A549 (cell line): ENCODE data around the gene SLC22A8. TPM values are rescaled to one million over a fixed set of nuclear protein-coding genes. Genes with fewer than 3 reads are reported as not detected.

Experiments used
- ATAC-seq, 2 experiments: fragments of 200-7000 bp in 1 of 2; fragments of >200 bp in 1 of 2; cut with Nextera tagmentation in 1 of 2; cut with Tn5 transposase in 1 of 2; 3 replicates each; pipeline versions ENCODE4 v1.8.0 to v1.9.1; 2018 to 2020; ENCODE audit warnings: mild to moderate bottlenecking in 1 of 2, moderate library complexity in 1 of 2
- CTCF ChIA-PET: fragments of 300-600 bp; sonication (Branson Sonifier 250); formaldehyde crosslinking; extraction: SDS; loops from one replicate; lab custom pipeline; 2021; ENCODE audit warnings: antibody characterized with exemption, inconsistent platforms; lab: Yijun Ruan, JAX
- POLR2A ChIA-PET: fragments of 350-600 bp; formaldehyde crosslinking; extraction: SDS; loops from one replicate; lab custom pipeline; 2021; ENCODE audit warnings: antibody characterized with exemption, inconsistent platforms; lab: Yijun Ruan, JAX
- DNase-seq, 2 experiments: peaks; one replicate each; pipeline versions ENCODE4 v3.0.0 to v3.0.0-alpha.2; 2011 to 2016; ENCODE audit warnings: low read depth in 1 of 2, low spot score in 1 of 2
- FAIRE-seq: peaks from 2 replicates; lab custom pipeline; 2011; peaks lifted over from hg19 to GRCh38; lab: Jason Lieb, UNC
- H3K27ac ChIP-seq, 2 experiments: fragments of >200 bp; sonication (Bioruptor Twin); formaldehyde crosslinking; 3 replicates each; pipeline ENCODE4 v1.5.1; 2016 to 2017
- H3K4me1 ChIP-seq: fragments of >200 bp; sonication (Bioruptor Twin); formaldehyde crosslinking; 3 replicates; pipeline ENCODE4 v1.6.1; 2016
- H3K4me2 ChIP-seq: fragments of >200 bp; sonication (Bioruptor Twin); formaldehyde crosslinking; 3 replicates; pipeline ENCODE4 v1.6.1; 2016
- H3K4me3 ChIP-seq: fragments of >200 bp; sonication (Bioruptor Twin); formaldehyde crosslinking; 3 replicates; pipeline ENCODE4 v1.5.1; 2016
- H3K9me3 ChIP-seq: fragments of >200 bp; sonication (Bioruptor Twin); formaldehyde crosslinking; 3 replicates; pipeline ENCODE4 v1.6.1; 2016
- CTCF ChIP-seq: fragments of >200 bp; sonication (Bioruptor Twin); formaldehyde crosslinking; IDR thresholded peaks from 3 replicates; pipeline ENCODE4 v1.5.1; 2016
- ELK1 ChIP-seq: fragments of 150-350 bp; IDR thresholded peaks from 2 replicates; pipeline ENCODE4 v1.6.1; 2014; ENCODE audit warnings: low read depth, mild to moderate bottlenecking, low read length
- EP300 ChIP-seq, 2 experiments: fragments of >200 bp; sonication (Bioruptor Twin); formaldehyde crosslinking; IDR thresholded peaks; 2 replicates in 1 of 2; 3 replicates in 1 of 2; pipeline ENCODE4 v1.6.1; 2016 to 2017
- ESRRA ChIP-seq: fragments of 150-350 bp; IDR thresholded peaks from 2 replicates; pipeline ENCODE4 v1.6.1; 2014; ENCODE audit warnings: mild to moderate bottlenecking, low read length, borderline replicate concordance
- FOSB ChIP-seq: fragments of 250-450 bp; sonication (Bioruptor Pico); IDR thresholded peaks from 2 replicates; pipeline ENCODE4 v1.5.0; 2020; ENCODE audit warnings: mild to moderate bottlenecking, moderate library complexity
- FOSL2 ChIP-seq, 2 experiments: fragments of 450-650 bp in 1 of 2; fragments of >200 bp in 1 of 2; sonication (Bioruptor Twin) in 1 of 2; formaldehyde crosslinking; IDR thresholded peaks; 2 replicates each; pipeline versions ENCODE4 v1.5.0 to v1.6.1; 2016 to 2020; ENCODE audit warnings: mild to moderate bottlenecking in 1 of 2, moderate library complexity in 1 of 2
- HEYL ChIP-seq: fragments of 250-450 bp; sonication (Bioruptor Pico); IDR thresholded peaks from 2 replicates; pipeline ENCODE4 v1.8.0; 2021; ENCODE audit warnings: mild to moderate bottlenecking, moderate library complexity
- HMGXB4 ChIP-seq: fragments of 250-450 bp; sonication (Bioruptor Pico); IDR thresholded peaks from 2 replicates; pipeline ENCODE4 v1.5.0; 2021; ENCODE audit warnings: mild to moderate bottlenecking, moderate library complexity, borderline replicate concordance
- HOXA7 ChIP-seq: fragments of 250-450 bp; sonication (Bioruptor Pico); IDR thresholded peaks from 2 replicates; pipeline ENCODE4 v1.5.0; 2020; ENCODE audit warnings: mild to moderate bottlenecking, moderate library complexity
- HOXB13 ChIP-seq: fragments of 250-450 bp; sonication (Bioruptor Pico); IDR thresholded peaks from 2 replicates; pipeline ENCODE4 v1.5.0; 2020; ENCODE audit warnings: low read depth, mild to moderate bottlenecking, moderate library complexity
- JUN ChIP-seq, 2 experiments: fragments of >200 bp; sonication (Bioruptor Twin); formaldehyde crosslinking; IDR thresholded peaks; 2 replicates in 1 of 2; 3 replicates in 1 of 2; pipeline ENCODE4 v1.6.1; 2016 to 2017
- JUNB ChIP-seq: fragments of >200 bp; sonication (Bioruptor Twin); formaldehyde crosslinking; IDR thresholded peaks from 2 replicates; pipeline ENCODE4 v1.6.1; 2016
- KDM1A ChIP-seq: fragments of 200-600 bp; sonication (generic); IDR thresholded peaks from 2 replicates; pipeline ENCODE4 v1.6.1; 2016; ENCODE audit warnings: low read depth, mild to moderate bottlenecking
- NPAS2 ChIP-seq: fragments of 250-450 bp; sonication (Bioruptor Pico); IDR thresholded peaks from 2 replicates; pipeline ENCODE4 v1.8.0; 2022; ENCODE audit warnings: mild to moderate bottlenecking, moderate library complexity, borderline replicate concordance
- PHF8 ChIP-seq: fragments of 200-600 bp; sonication (generic); IDR thresholded peaks from 2 replicates; pipeline ENCODE4 v1.6.1; 2016; ENCODE audit warnings: low read depth, mild to moderate bottlenecking, antibody characterized with exemption, moderate library complexity, borderline replicate concordance
- POLR2AphosphoS2 ChIP-seq: conservative IDR thresholded peaks from 2 replicates; pipeline ENCODE4 v1.6.1; 2012; ENCODE audit warnings: low read length, improper control_type of control experiment, inconsistent platforms
- RARB ChIP-seq: fragments of 250-450 bp; sonication (Bioruptor Pico); IDR thresholded peaks from 2 replicates; pipeline ENCODE4 v1.8.0; 2021; ENCODE audit warnings: mild to moderate bottlenecking, moderate library complexity
- RCOR1 ChIP-seq: fragments of 150-350 bp; IDR thresholded peaks from 2 replicates; pipeline ENCODE4 v1.6.1; 2014; ENCODE audit warnings: antibody characterized with exemption, low read length, low read depth
- RFX5 ChIP-seq: fragments of 450-650 bp; IDR thresholded peaks from 2 replicates; pipeline ENCODE4 v1.7.1; 2014; ENCODE audit warnings: antibody characterized with exemption, mild to moderate bottlenecking, moderate library complexity
- RNF2 ChIP-seq: fragments of 200-600 bp; sonication (generic); IDR thresholded peaks from 2 replicates; pipeline ENCODE4 v1.6.1; 2016; ENCODE audit warnings: low read depth, mild to moderate bottlenecking, antibody characterized with exemption, moderate library complexity, borderline replicate concordance
- SREBF2 ChIP-seq: fragments of 450-650 bp; IDR thresholded peaks from 2 replicates; pipeline ENCODE4 v1.6.1; 2014; ENCODE audit warnings: mild to moderate bottlenecking, moderate library complexity
- ZSCAN20 ChIP-seq: fragments of 250-450 bp; sonication (Bioruptor Pico); IDR thresholded peaks from 2 replicates; pipeline ENCODE4 v1.8.0; 2022; ENCODE audit warnings: mild to moderate bottlenecking, moderate library complexity
- WGBS: methylation state at CpG from one replicate; pipeline ENCODE4 v1.1.6; 2017; ENCODE audit errors: missing lambda C conversion rate; 5-methylcytosine and 5-hydroxymethylcytosine counted together
- polyA plus RNA-seq, 4 experiments: library from polyadenylated mRNA; depleted of rRNA in 3 of 4; stranded (reverse); fragments of >200 nt; fragmentation: RNase III in 1 of 4; extraction: RNeasy Plus Mini Kit Qiagen cat#74134 plus additional on column Dnase treatment in 1 of 4; gene quantifications; 2 replicates in 3 of 4; 3 replicates in 1 of 4; pipeline ENCODE4 v1.2.3, GENCODE V29; 2011 to 2017
- TF ChIP-seq, protein P1 (sequence below): IDR thresholded peaks from 2 replicates; pipeline ENCODE4 v1.6.1; 2012
- TF ChIP-seq, protein P2 (sequence below): fragments of >200 bp; sonication (Bioruptor Twin); formaldehyde crosslinking; IDR thresholded peaks from 2 replicates; pipeline ENCODE4 v1.6.1; 2016

The SLC22A8 gene
- polyA plus RNA-seq, 2 of the 4 experiments (the other 2 are of a cell fraction), result not detected

GRCh38 chr11:63001456-63001855, 14.2 kb downstream of the SLC22A8 start:
- TF ChIP-seq FOSL2 (IDR thresholded peaks at IDR 0.05) (no peak), FOSL2 (CRISPR knock-in tag; IDR thresholded peaks at IDR 0.05) (no peak), ZSCAN20 (CRISPR knock-in tag) (no peak), ELK1 (no peak), FOSB (CRISPR knock-in tag) (no peak), RNF2 (no peak), HEYL (CRISPR knock-in tag) (no peak), NPAS2 (no peak), KDM1A (no peak)
- TF ChIP-seq, protein P1, sequence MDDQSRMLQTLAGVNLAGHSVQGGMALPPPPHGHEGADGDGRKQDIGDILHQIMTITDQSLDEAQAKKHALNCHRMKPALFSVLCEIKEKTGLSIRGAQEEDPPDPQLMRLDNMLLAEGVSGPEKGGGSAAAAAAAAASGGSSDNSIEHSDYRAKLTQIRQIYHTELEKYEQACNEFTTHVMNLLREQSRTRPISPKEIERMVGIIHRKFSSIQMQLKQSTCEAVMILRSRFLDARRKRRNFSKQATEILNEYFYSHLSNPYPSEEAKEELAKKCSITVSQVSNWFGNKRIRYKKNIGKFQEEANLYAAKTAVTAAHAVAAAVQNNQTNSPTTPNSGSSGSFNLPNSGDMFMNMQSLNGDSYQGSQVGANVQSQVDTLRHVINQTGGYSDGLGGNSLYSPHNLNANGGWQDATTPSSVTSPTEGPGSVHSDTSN, result no peak
- TF ChIP-seq, protein P2, sequence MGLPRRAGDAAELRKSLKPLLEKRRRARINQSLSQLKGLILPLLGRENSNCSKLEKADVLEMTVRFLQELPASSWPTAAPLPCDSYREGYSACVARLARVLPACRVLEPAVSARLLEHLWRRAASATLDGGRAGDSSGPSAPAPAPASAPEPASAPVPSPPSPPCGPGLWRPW, result no peak
- no peak overlapping the region for H3K4me3 ChIP-seq
- no peak overlapping the region for H3K27ac ChIP-seq
- no peaks in the 10 kb centered on the region for H3K4me1 ChIP-seq
- H3K9me3 ChIP-seq, result no peaks in the 10 kb centered on the region
- ChIA-PET CTCF (interaction anchor here (0.6 to 2.0 kb wide), 5 partner anchors 22 to 317 kb away, joined by 3 to 6 read pairs (median 4); no protein-coding TSS in a partner anchor), POLR2A (no interaction called here)
- DNase-seq (no peak), ATAC-seq (no peak), FAIRE-seq (no peak)
- no peak overlapping the region for H3K4me2 ChIP-seq
- 68% methylated on average over 9 of the region's 9 CpGs for WGBS

GRCh38 chr11:62999649-63000048, 16.0 kb downstream of the SLC22A8 start:
- POLR2A ChIA-PET, result no interaction called here
- CTCF ChIA-PET, result interaction anchor here (1.3 to 1.4 kb wide), 3 partner anchors 18 to 93 kb away, joined by 4 to 7 read pairs (median 5); no protein-coding TSS in a partner anchor
- no peak overlapping the region for H3K4me3 ChIP-seq
- H3K27ac ChIP-seq, result no peak overlapping the region
- no peaks in the 10 kb centered on the region for H3K4me1 ChIP-seq
- WGBS, result 50% methylated on average over 7 of the region's 7 CpGs
- FAIRE-seq, result no peak
- H3K4me2 ChIP-seq, result no peak overlapping the region
- H3K9me3 ChIP-seq, result no peaks in the 10 kb centered on the region
- no peak for ATAC-seq
- TF ChIP-seq RNF2 (no peak), JUN (IDR thresholded peaks at IDR 0.05) (no peak), FOSB (CRISPR knock-in tag) (no peak)
- no peak for DNase-seq

DNA sequence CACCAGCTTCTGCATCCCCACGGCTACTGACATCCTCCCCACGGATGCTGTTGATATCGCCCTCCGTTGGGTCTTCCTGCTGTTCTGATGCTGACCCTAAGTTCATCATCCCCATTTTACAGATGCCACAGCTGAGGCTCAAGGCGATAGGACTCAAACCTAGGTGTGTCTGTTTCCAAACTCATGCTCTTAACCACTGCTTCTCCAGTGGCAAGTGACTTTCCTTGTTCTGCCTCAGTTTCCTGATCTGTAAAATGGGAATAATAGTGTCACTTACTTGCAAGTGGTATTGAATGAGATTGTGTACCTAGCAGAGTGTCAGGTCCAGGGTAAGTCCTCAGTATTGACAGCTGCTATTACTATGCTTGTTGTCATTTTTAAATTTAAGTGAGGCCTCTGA, 16.5 kb downstream of the SLC22A8 start:
- WGBS, result 82% methylated on average over 5 of the region's 5 CpGs
- H3K9me3 ChIP-seq, result no peaks in the 10 kb centered on the region
- no peak for ATAC-seq
- H3K4me2 ChIP-seq, result no peak overlapping the region
- H3K27ac ChIP-seq, result no peak overlapping the region
- H3K4me1 ChIP-seq, result no peaks in the 10 kb centered on the region
- FAIRE-seq, result no peak
- ChIA-PET POLR2A (no interaction called here), CTCF (interaction anchor here (0.7 to 1.4 kb wide), 4 partner anchors 19 to 93 kb away, joined by 4 to 7 read pairs (median 4); no protein-coding TSS in a partner anchor)
- no peak overlapping the region for H3K4me3 ChIP-seq
- TF ChIP-seq, protein P2, result no peak
- TF ChIP-seq POLR2AphosphoS2, result no peak
- TF ChIP-seq ESRRA, result no peak
- TF ChIP-seq, protein P1, result no peak
- no peak for TF ChIP-seq RFX5
- no peak for TF ChIP-seq FOSL2 (IDR thresholded peaks at IDR 0.05)
- no peak for TF ChIP-seq FOSL2 (CRISPR knock-in tag; IDR thresholded peaks at IDR 0.05)
- no peak for TF ChIP-seq RCOR1
- no peak for TF ChIP-seq SREBF2
- no peak for TF ChIP-seq PHF8
- TF ChIP-seq FOSB (CRISPR knock-in tag), result no peak
- no peak for TF ChIP-seq HOXA7 (CRISPR knock-in tag)
- no peak for TF ChIP-seq RARB (CRISPR knock-in tag)
- TF ChIP-seq CTCF, result no peak
- no peak for TF ChIP-seq JUNB
- no peak for TF ChIP-seq HMGXB4 (CRISPR knock-in tag)
- no peak for TF ChIP-seq EP300 (IDR thresholded peaks at IDR 0.05)
- no peak for TF ChIP-seq HOXB13 (CRISPR knock-in tag)
- no peak for DNase-seq
